ENCODE results near the gene BHLHE40. TPM values are rescaled to one million over a fixed set of nuclear protein-coding genes. Genes with fewer than 3 reads are reported as not detected.

The BHLHE40 gene
- total and polyA plus RNA-seq, 2 experiments from 2014 or later: 67.1 to 116 TPM

- Histone ChIP-seq H3K79me2 (no peaks in the 10 kb centered on the region), H3K27me3 (no peaks in the 10 kb centered on the region), H4K20me1 (ENCODE audit: insufficient read depth, poor library complexity, severe bottlenecking) (no peaks in the 10 kb centered on the region), H3K36me3 (replicated peaks; ENCODE audit: insufficient read depth, low read depth) (no peaks in the 10 kb centered on the region), H3K27ac (no peak overlapping the region), H2AFZ (no peak overlapping the region), H3K4me2 (no peak overlapping the region), H3K4me3 (no peak overlapping the region), H3K4me1 (ENCODE audit: insufficient read depth) (no peaks in the 10 kb centered on the region), H3K9me2 (replicated peaks; ENCODE audit: insufficient read depth) (no peaks in the 10 kb centered on the region), H3K9me3 (ENCODE audit: low read depth) (no peaks in the 10 kb centered on the region)
- 95% methylated on average over 1 of the region's 1 CpG for WGBS (ENCODE audit: low lambda C conversion rate, missing lambda C conversion rate)
- no peak for TF ChIP-seq EZH2phosphoT487 (IDR thresholded peaks at IDR 0.05; ENCODE audit: low read depth, severe bottlenecking, unreplicated experiment)
- no peak for TF ChIP-seq CTCF (IDR thresholded peaks at IDR 0.05; ENCODE audit: poor library complexity)
- no peak for TF ChIP-seq EZH2 (IDR thresholded peaks at IDR 0.05; ENCODE audit: borderline replicate concordance)
- DNase-seq (ENCODE audit: low spot score): no peak
These were observed 43.9 kb upstream of the BHLHE40 start for GRCh38 chr3:4935347-4935746.

GRCh38 chr3:4936982-4937614, 42.1 kb upstream of the BHLHE40 start:
- Histone ChIP-seq H3K4me1 (ENCODE audit: insufficient read depth) (no peaks in the 10 kb centered on the region), H3K36me3 (replicated peaks; ENCODE audit: insufficient read depth, low read depth) (no peaks in the 10 kb centered on the region), H3K4me2 (no peak overlapping the region), H3K79me2 (no peaks in the 10 kb centered on the region), H3K4me3 (no peak overlapping the region), H4K20me1 (ENCODE audit: insufficient read depth, poor library complexity, severe bottlenecking) (no peaks in the 10 kb centered on the region), H3K9me2 (replicated peaks; ENCODE audit: insufficient read depth) (no peaks in the 10 kb centered on the region), H3K9me3 (ENCODE audit: low read depth) (no peaks in the 10 kb centered on the region), H3K27ac (no peak overlapping the region), H2AFZ (no peak overlapping the region), H3K27me3 (no peaks in the 10 kb centered on the region)
- DNase-seq (ENCODE audit: low spot score): no peak
- WGBS (ENCODE audit: low lambda C conversion rate, missing lambda C conversion rate): 91% methylated on average over 6 of the region's 6 CpGs
- TF ChIP-seq EZH2 (IDR thresholded peaks at IDR 0.05; ENCODE audit: borderline replicate concordance) (no peak), EZH2phosphoT487 (IDR thresholded peaks at IDR 0.05; ENCODE audit: low read depth, severe bottlenecking, unreplicated experiment) (no peak), CTCF (IDR thresholded peaks at IDR 0.05; ENCODE audit: poor library complexity) (no peak)

GRCh38 chr3:4938281-4938982, 40.8 kb upstream of the BHLHE40 start:
- H3K4me2 ChIP-seq: no peak overlapping the region
- H4K20me1 ChIP-seq (ENCODE audit: insufficient read depth, poor library complexity, severe bottlenecking): no peaks in the 10 kb centered on the region
- no peaks in the 10 kb centered on the region for H3K9me3 ChIP-seq (ENCODE audit: low read depth)
- no peak for DNase-seq (ENCODE audit: low spot score)
- no peaks in the 10 kb centered on the region for H3K4me1 ChIP-seq (ENCODE audit: insufficient read depth)
- no peaks in the 10 kb centered on the region for H3K27me3 ChIP-seq
- TF ChIP-seq EZH2phosphoT487 (IDR thresholded peaks at IDR 0.05; ENCODE audit: low read depth, severe bottlenecking, unreplicated experiment) (no peak), CTCF (IDR thresholded peaks at IDR 0.05; ENCODE audit: poor library complexity) (no peak), EZH2 (IDR thresholded peaks at IDR 0.05; ENCODE audit: borderline replicate concordance) (no peak)
- WGBS (ENCODE audit: low lambda C conversion rate, missing lambda C conversion rate): 93% methylated on average over 3 of the region's 3 CpGs
- H3K27ac ChIP-seq: no peak overlapping the region
- no peaks in the 10 kb centered on the region for H3K9me2 ChIP-seq (replicated peaks; ENCODE audit: insufficient read depth)
- H3K4me3 ChIP-seq: no peak overlapping the region
- no peak overlapping the region for H2AFZ ChIP-seq
- H3K36me3 ChIP-seq (replicated peaks; ENCODE audit: insufficient read depth, low read depth): no peaks in the 10 kb centered on the region
- no peaks in the 10 kb centered on the region for H3K79me2 ChIP-seq
